Hematopoietic multipotent progenitor cell treated with erythropoietin and hydrocortisone succinate and interleukin-3 and kit ligand, for 6 days (in vitro differentiated cells): ENCODE results near the gene CLDN7.
A peak's percentile ranks its signal among the peaks of the same experiment; 100 is the strongest.
"Not testable (repeated sequence)": the region's sequence is repeated elsewhere in the genome, so short reads cannot be mapped to it uniquely, and the experiment has no call there.

Source experiments
- DNase-seq: peaks from one replicate; pipeline ENCODE4 v3.0.0-alpha.2; 2015

CLDN7 gene

DNA sequence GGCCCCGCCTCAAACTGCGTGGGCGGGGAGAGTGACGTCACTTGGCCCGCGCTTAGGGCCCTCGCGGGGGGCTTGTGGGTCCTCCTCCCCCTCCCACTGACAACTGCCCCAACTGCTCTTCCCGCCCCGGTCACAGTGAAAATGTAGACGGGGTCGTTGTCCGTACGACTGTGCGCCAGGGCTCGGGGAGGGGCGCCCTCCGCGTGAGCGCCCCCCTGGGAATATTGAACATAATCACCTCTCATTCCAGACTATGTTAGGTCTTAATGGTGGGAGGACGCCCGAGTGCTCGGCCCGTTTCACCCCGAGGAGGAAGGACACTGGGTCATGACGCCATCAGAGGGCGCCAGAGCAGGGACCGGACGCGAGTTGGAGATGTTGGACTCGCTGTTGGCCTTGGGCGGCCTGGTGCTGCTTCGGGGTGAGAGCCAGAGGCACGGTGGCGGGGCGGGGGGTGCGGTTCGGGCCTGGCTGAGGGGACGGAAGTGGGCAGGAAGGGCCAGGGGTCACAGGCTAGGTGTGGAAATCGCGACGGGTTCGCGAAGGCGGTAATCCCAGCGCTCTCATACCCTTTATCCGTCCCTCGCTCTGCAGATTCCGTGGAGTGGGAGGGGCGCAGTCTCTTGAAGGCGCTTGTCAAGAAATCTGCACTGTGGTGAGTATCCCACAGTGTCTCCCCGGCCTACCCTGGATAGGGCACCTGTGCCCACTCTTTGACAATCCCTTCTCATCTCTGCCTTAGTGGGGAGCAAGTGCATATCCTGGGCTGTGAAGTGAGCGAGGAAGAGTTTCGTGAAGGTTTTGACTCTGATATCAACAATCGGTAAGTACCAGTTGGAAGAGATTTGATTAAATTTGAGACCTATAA is 9.9 kb downstream of the CLDN7 start, which contains the start of gene ELP5:
TSS of gene ELP5 (plus strand) at position 40 of the 868 bp plus-strand sequence. CDS start at position 376, 336 bp downstream.
- peak; percentile 95 for DNase-seq

DNA sequence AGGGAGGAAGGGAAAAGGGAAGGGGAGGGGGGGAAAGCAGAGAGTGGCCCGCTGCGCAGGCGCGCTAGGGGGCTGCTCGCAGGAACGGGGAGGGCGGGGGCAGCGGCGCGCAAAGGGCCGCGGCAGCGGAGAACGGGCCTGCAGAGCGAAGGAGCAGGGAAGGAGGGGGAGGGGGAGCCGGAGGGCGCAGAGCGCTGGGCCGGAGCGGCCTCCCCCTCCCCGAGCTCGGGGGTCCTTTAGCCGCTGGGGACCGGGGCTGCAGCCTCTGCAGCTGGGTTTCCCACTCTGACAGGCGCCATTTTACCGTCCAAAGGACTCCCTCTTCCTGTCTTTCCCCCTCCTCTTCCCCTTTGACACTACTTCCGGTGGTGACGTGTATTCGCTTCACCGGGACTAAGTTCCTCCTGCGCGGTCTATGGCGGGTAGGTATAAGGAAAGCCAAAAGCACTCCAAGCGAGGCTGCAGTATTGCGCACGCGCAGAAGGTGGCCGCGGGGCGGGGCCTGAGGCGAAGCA is 10.6 kb downstream of the CLDN7 start, which contains the start of gene CTDNEP1:
TSS of gene CTDNEP1 (minus strand) at position 74 of the 515 bp plus-strand sequence. CDS start 438 bp downstream, outside the sequence.
- peak; percentile 100 for DNase-seq

DNA sequence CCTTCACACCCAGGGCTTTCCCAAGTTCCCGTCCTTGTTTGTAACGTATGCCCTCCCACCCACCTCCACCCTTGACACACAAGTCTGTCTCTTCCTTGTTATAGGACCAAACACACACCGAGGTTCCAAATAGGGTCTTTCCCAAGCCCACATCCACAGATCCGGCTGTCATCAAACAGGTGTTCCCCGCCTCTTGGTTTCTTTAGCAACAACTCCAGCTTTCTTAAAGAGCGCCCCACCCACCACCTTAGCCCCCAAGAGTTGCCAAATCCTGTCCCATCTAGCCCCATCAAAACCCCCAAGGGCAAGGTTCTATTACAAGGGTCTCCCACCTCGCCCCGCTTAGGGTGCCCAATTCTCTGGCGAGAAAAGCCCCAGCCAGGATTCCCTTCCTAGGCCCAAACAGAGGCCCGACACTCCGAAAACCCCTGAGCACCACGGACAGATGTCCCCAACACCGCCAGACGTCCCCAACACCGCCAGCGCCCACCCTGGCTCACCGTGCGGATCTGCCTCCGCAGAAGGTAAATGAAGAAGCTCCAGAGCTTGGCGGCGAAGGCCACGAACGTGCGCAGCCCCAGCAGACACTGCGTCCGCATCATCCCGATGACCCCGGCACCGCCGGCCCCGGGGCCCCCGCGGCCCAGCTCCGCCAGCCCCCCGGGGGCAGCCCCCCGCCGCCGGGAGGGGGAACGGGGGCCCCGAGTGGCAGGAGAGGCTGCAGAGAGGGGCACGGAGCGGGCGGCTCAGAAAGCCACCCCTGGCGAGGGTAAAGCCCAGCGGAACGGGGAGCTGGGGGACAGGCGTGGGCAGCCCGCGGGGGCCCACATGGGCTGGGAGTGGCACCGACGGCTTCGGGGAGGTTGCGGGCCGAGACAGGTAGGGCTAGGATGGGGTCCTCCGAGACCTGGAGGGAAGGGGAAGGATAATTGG is 11.3 kb downstream of the CLDN7 start:
- peak; percentile 32 for DNase-seq

DNA sequence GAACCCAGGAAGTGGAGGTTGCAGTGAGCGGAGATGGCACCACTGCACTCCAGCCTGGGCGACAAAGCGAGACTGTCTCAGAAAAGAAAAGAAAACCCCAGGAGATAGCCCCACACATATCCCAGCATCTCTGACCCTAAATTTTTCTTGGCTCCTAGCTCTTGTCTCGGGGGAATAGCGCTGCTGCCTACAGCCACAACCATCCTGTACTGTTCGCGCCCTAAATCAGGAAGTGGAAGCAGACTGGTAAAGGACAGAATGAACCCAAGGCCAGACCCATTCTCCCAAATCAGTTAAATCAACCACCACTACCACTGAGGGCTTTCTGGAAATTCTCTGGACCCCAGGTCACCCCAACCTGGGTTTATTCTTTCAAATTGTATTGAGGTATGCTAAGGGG is 12.4 kb downstream of the CLDN7 start:
- DNase-seq, result peak; percentile 38

DNA sequence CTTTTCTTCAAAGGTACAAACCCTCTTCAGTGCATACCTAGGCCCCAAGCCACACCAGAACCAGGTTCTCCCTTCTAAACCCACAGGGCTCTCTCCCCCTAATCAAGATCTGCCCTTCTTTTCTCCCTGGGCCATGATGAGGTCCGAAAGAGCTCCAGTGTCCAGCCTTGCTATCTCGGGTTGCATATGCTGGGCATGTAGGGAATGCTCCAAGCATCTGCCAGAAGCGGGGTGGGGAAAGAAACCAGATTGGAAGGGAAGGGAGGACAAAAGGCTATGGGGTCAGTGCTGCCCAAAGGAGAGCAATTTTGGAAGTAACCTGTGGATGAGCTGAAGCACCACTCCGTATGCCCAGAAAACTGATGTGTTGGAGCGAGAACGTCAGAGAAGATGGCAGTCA is 13.1 kb downstream of the CLDN7 start:
- DNase-seq, result no peak

DNA sequence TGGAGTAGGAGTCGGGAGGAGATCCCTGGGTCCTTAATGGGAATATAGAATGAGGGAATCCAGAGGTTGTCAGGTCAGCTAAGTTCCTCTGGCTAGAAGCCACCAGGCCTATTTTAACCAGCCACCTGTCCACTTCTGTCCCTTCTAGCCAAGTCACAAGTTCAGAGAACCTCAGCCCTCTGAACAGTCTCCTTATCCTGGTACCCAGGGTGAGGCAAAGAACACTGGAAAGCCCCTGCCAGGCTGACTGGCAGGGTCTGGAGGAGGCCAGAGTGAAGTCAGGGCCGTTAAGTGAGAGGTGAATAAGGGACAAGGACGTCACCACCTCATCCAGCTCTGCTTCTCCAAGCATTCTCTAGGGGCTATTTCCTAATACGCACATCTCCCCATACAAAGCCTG is 13.5 kb downstream of the CLDN7 start:
- no peak for DNase-seq

DNA sequence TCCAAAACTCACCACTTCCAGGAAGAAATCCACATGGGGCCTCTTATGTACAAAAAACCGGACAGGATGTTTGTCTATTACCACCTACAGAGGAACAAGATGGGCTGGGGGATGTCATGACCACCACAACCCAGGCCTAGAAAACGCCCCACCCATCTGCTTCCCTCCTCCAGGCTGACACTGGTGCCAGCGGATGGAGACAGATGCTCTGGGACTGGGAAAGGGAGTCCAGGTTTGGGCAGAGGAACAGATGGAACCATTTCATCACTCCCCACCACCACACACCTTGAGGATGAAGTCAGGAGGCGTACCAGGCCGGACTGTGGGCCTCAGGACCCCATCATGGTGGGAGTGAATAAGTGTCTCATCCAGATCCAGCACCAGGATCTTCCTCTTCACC is 15.5 kb downstream of the CLDN7 start:
- DNase-seq, result no peak

DNA sequence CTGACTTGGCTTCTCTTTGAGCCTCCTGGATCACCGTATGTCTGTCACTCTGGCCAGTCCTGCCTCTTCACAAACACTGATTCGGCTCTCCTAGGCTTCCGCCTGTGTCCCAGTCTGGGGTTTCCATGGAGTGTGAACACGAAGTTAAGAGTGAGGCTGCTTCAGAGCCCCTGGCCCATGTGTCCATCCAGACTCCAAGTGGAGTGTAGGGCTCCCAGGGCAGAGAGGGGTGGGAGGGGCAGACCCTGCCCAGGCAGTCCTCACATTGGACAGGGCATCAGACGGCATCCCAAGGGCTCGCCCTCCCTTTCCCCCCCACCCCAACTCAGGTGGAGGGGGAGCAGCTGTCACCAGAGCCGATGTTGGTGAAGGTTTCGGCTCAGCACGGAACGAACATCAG is 18.4 kb downstream of the CLDN7 start:
- not testable (repeated sequence) for DNase-seq

DNA sequence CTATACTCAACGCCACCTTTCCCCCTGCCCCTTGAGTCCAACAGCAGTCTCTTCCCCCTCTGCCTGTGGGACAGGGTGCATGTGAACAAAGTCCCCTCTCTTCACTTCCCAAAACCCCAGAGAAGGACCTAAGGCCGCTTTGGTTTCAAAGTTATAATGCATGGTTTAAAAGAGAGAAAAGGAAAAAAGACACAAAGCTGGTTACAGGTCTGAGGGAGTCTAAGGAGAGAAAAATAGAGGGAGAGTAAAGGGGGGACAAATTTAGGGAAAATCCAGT is 18.9 kb downstream of the CLDN7 start:
- no peak for DNase-seq

DNA sequence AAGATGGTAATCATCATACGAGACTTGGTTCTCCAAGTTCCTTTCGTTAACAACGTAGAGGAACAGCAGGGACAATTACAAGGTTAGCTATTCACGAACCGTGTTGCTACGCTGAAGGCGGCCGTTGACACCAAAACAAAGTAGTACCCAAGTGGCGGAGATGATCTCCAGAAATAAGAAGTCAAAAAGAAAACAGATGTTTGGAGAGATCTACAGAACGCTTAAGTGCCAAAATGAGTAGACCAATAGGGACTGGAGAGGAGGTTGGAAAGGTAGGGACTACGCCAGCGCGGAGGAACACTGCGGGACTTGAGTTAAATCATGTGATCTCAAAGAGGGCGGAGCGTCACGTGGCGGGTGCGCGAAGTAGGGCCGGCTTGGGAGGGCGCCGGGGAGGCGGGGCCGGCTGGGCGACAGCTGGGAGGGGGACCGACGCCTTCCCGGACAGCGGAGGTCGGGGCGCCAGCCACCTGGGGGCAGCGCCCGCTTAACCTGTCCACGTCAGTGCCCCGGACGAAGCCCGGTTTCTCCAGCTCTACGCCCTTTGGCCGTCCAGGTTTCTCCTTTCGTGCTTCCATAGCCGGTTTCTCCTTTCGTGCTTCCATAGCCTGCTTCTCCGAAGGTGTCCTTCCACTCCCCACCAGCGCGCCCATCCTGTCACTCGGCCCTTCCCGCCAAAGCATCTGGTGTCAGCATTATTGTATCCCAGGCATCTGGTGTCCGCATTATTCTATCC is 19.4 kb downstream of the CLDN7 start:
- DNase-seq, result peak; percentile 97

DNA sequence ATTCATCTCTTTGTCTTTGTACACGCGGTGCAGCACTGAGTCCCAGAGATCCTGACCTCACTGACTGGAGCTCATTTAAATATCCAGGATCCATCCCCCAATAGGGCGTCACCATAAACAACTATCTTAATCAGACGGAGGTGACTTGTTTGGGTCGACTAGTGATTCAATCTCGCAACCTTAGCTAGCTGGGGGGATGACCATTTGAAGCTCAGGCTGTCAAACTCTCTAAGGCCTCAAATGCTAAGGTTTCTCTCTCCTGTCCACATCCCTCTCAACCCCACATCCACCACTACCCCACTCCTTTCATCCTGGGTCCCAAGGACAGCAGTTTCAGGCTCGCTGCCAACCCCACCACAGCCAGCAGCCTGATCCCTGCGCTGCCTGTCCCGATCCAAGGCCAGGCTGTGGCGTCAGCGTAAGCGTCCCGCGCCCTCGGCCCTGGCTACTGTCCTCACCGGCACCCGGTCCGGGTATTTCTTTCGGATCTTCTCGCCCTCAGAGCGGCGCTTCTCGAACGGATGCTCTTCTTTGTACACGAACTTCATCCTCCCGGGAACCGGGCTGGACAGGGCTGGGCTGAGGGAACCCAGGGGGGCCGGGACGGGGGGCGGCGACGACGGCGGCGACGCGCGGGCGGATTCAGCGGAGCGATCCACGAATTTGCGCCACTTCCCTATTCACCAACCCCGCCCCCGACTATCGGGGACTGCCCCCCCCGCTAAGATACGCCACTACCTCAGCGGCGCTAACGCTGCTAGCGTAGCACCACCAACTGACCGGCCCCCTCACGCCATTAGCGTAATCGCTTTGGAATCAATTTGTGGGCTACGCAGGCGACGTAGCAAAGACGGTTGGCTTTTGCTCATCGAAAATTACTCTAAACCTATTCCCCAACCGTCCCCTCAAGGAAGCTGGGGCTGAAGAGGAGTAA is 20.2 kb downstream of the CLDN7 start, which contains the start of gene GABARAP:
TSS of gene GABARAP (minus strand) at position 667 of the 934 bp plus-strand sequence. CDS start at position 548, 119 bp downstream.
- DNase-seq, result peak; percentile 97

DNA sequence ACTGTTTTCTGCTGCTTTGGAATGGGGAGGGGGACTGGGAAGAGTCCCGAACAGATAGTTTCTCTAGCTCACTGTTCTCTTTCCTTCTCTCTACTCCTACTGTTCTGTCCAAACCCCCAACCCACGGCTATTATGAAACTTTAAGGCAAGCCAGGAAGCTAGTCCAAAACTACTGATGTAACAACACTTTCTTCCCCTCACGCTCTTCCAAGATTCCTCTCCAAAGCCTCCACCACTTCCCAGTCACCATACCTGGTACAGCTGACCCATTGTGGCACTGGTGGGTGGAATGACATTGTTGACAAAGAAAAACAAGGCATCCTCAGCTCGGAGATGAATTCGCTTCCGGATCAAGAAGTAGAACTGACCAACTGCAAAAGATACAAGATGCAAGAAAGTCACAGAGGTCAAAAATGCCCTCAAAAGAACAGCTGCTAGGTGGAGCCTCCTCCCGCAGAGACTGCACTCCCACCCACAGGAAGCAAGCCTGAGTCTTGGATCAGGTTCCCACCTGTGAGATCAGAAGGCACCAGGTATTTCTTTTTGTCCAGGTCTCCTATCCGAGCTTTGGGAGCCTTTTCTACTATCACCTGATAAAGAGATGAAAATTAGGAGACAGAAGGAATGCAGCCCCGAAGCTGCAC is 21.1 kb downstream of the CLDN7 start:
- no peak for DNase-seq

DNA sequence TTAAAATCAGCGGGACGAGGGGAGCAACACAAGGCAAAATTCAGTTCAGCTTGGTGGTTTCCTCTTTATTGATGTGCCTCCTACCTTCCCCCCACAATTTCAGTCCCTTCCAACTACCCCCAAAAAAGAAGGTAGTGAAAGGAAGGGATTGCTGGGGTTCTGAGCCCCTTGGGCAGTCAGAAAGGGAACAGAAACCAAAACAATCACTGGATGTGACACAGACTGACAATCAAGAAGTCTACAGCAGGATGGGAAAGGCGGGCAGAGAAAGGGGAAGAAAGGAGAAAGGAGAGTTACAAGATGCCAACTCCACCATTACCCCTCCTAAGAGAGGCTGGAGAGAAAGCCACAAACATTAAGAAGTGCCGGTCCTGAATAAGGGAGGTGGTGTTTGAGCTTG is 21.9 kb downstream of the CLDN7 start:
- DNase-seq, result no peak

DNA sequence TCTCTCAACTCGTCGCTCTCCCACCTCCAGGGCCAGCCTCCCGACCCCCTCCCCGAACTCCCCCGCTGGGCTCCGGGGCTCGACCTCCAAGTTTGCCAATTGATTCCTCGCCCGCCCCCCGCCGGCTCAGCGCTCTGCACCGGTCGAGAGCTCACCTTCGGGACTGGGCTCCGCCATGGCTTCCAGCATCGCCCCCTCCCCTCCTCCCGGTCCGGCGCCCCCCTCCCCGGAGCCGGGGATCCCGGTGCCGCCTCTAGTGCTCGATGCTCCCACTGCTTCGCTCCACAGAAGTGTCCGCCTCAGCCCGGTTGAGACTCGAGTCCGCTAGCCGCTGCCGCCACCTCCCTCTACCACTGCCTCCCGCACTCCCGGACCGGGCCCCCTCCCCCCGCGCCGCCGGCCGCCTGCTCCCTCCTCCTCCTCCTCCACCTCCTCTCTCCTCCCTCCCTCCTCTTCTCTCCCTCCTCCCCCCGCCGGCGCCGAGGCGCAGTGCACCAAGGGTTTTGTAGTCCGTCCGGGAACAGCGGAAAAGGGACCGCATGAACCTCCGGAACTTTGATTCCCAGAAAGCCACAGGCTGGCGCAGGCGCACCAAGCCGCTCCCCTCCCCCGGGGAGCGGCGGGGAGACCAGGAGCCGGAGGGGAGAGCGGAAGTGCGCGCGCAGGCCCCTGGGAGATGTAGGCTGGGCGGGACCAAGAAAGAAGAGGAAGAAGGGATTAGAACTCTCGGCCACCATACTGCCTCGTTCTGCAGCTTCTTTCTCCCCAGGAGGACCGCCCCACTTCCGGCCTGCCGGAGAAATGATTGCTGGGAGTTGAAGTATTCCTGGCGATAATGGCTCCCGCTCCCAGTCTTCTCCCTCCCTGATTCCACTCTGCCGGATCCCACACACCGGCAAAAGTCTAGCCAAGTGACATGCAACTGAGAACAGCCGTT is 22.9 kb downstream of the CLDN7 start, which contains the start of gene PHF23:
TSS of gene PHF23 (minus strand) at position 367 of the 937 bp plus-strand sequence. CDS start at position 189, 178 bp downstream.
- DNase-seq, result peak; percentile 100

DNA sequence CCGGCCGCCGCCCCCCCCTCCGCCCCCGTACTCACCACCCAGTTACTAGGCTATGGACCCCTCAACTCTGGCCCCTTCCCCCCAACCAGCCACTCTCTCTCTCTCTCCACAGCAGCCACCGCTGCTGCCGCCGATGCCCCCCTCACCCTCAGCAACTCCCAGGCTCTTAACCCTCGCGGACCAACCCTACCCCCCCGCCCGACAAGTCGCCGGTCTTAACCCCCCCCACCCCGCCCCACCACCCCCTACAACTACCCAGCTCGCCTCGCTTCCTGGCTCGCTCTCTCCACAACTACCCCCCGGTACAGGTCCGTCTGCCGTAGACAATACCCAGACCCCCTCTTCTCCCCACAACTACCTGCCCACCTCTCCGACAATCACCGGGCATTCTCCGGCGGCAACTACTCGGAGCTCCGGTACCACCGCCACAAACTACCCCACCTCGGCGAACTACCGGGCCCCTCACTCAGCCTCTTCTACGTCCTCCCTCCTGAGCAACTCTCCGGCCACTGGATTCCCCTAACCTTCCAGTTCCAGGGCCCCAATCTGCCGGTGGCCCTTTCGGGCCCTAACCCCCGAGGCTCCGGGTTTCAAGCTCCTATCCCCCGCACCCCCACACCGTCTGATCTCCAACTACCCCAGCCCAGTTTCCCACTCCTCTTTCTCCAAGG is 23.7 kb downstream of the CLDN7 start:
- peak; percentile 73 for DNase-seq

DNA sequence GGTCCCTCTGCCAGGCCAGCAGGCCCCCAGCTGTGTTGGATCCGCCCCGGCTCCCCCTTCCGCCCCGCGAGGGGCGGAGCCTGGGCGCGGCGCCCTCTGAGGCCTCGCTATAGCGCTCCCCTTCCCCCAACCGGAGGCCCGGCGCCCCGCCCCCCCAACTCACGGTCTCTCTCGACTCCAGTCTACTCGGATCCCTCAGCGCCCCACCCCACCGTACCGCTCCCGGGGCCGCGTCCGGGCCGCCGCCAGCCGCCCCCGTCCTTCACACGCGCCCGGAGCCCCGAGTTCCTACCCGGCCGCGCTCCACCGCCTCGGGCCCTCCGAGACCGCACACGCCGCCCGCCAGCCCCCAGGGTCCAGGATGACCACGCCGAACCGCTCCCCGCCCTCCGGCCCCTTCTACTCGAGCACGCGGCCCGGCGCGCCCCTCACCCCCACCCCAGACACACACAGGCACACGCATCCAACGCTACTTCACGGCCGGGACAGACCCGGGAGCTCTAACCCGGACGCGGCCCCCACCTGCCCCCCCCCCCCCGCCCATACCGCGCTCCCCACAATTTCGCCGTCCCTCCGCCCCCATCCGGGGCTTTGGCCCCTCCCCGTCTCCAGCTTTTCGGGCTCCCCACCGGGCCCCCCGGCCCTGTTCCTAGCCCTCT is 24.4 kb downstream of the CLDN7 start:
- DNase-seq, result peak; percentile 94

DNA sequence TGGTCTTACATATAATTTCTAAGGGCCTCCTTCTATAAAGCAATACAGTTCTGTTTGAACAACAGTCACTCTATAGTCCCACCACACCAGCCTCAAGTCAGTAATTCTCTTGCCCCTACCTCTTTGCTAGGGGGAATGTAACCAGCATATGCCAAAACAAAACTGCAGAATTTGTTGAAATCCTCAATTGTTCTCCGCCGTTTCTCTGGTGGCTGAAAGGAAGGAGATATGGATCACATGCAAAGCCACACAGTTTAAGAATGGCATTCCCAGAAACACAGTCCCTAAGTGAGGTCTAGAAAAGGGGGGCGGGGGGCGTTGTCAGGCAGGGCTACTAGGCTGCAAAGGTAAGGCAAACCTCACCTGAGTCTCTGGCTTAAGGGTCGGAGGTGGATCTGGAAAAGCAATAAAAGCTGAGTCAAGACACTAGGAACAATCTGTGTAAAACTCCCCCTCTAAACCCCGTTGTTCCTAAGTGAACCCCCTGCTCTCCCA is 25.0 kb downstream of the CLDN7 start:
- no peak for DNase-seq

DNA sequence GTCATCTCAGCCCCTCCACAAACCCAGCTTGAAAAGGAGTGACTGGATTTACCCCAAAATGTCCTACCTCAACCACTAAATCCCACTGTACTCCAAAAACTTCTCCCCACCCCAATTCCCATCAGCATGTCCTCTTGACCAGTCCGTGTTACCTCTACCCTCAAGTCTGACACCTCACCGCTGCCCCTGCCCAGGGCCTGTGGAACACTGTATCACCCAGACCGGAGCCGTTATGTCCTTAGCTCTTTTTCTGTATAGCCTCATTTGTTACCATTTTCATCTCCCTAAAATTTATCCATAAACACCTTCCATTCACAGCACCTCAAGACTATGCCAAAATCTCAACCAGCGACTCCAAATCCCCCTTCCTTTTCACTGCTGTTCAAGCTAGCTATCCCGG is 25.5 kb downstream of the CLDN7 start:
- DNase-seq, result no peak
